T-cell (primary cell): Measurements from ENCODE around the gene NKAPL. TPM values are rescaled to one million over a fixed set of nuclear protein-coding genes. Genes with fewer than 3 reads are reported as not detected.
A peak's percentile ranks its signal among the peaks of the same experiment; 100 is the strongest.

Source experiments
- ATAC-seq, 4 experiments: fragments of 200-7000 bp in 3 of 4; fragments of 150-1000 bp in 1 of 4; cut with Tn5 transposase; replicated peaks in 1 of 4; 1 replicate in 3 of 4; 2 replicates in 1 of 4; pipeline ENCODE4 v1.10.0; 2021; ENCODE audit warnings: moderate library complexity in 3 of 4, mild to moderate bottlenecking in 2 of 4, moderate number of reproducible peaks in 1 of 4
- CTCF ChIA-PET, 2 donors: fragments of 300-600 bp; sonication (Branson Sonifier 250); formaldehyde crosslinking; loops; one replicate each; lab custom pipeline; 2022; ENCODE audit warnings: antibody characterized with exemption in 2 of 2; lab: Charles Lee
- POLR2A ChIA-PET, 2 donors: fragments of 300-600 bp; sonication (Branson Sonifier 250); formaldehyde crosslinking; loops; one replicate each; lab custom pipeline; 2022; ENCODE audit warnings: antibody characterized with exemption in 2 of 2; lab: Charles Lee
- DNase-seq, 35 experiments: peaks; one replicate each; pipeline versions ENCODE4 v3.0.0 to v3.0.0-alpha.2; 2013 to 2023
- H3K27ac ChIP-seq: one replicate; pipeline ENCODE4 v1.5.1; 2013; ENCODE audit warnings: low read length
- H3K27me3 ChIP-seq, 2 experiments: replicated peaks in 1 of 2; 1 replicate in 1 of 2; 2 replicates in 1 of 2; pipeline versions ENCODE4 v1.6.1 to v1.7.0; 2013; ENCODE audit warnings: low read length in 1 of 2, mixed read lengths in 1 of 2; ENCODE audit not compliant: control insufficient read depth in 2 of 2, insufficient read depth in 2 of 2; ENCODE audit errors: extremely low read depth in 1 of 2
- H3K36me3 ChIP-seq, 2 donors: 1 replicate in 1 of 2; 2 replicates in 1 of 2; pipeline versions ENCODE4 v1.6.1 to v1.7.0; 2013; ENCODE audit warnings: low read length in 1 of 2; ENCODE audit not compliant: control insufficient read depth in 2 of 2, insufficient read depth in 1 of 2; ENCODE audit errors: extremely low read depth in 1 of 2
- H3K4me1 ChIP-seq, 2 experiments: 1 replicate in 1 of 2; 2 replicates in 1 of 2; pipeline versions ENCODE4 v1.6.1 to v1.7.0; 2013; ENCODE audit warnings: low read length in 2 of 2, mixed read lengths in 1 of 2; ENCODE audit not compliant: insufficient read depth in 2 of 2, control insufficient read depth in 1 of 2; ENCODE audit errors: extremely low read depth in 1 of 2
- H3K4me3 ChIP-seq, 2 donors: 1 replicate in 1 of 2; 2 replicates in 1 of 2; pipeline versions ENCODE4 v1.5.1 to v1.7.0; 2013; ENCODE audit warnings: mild to moderate bottlenecking in 2 of 2, low read length in 1 of 2, moderate library complexity in 1 of 2; ENCODE audit not compliant: control insufficient read depth in 1 of 2; ENCODE audit errors: extremely low read depth in 1 of 2
- H3K9me3 ChIP-seq: 2 replicates; pipeline ENCODE4 v1.7.0; 2013
- H3K27ac Mint-ChIP-seq, 2 donors: one replicate each; pipeline ENCODE4 v1.8.0; 2020 to 2021; ENCODE audit warnings: mild to moderate bottlenecking in 2 of 2, mixed read lengths in 2 of 2
- H3K27me3 Mint-ChIP-seq, 2 donors: one replicate each; pipeline ENCODE4 v1.8.0; 2021 to 2022; ENCODE audit warnings: mixed read lengths in 2 of 2
- H3K36me3 Mint-ChIP-seq: one replicate; pipeline ENCODE4 v1.8.0; 2021; ENCODE audit warnings: mixed read lengths
- H3K4me1 Mint-ChIP-seq, 3 donors: one replicate each; pipeline ENCODE4 v1.8.0; 2020 to 2022; ENCODE audit warnings: mixed read lengths in 3 of 3, mild to moderate bottlenecking in 1 of 3
- H3K4me3 Mint-ChIP-seq, 3 donors: one replicate each; pipeline ENCODE4 v1.8.0; 2020 to 2022; ENCODE audit warnings: mild to moderate bottlenecking in 3 of 3, mixed read lengths in 3 of 3, moderate library complexity in 3 of 3
- H3K9me3 Mint-ChIP-seq, 3 donors: one replicate each; pipeline ENCODE4 v1.8.0; 2020 to 2022; ENCODE audit warnings: mixed read lengths in 3 of 3
- WGBS: methylation state at CpG from one replicate; pipeline ENCODE4 v1.1.5; 2013; ENCODE audit warnings: missing lambda C conversion rate; ENCODE audit not compliant: insufficient coverage; 5-methylcytosine and 5-hydroxymethylcytosine counted together
- total RNA-seq, 35 experiments: library from RNA in 6 of 35; stranded (reverse) in 6 of 35; fragments of 120-200 nt in 1 of 35; gene quantifications; one replicate each; pipeline versions ENCODE4 v1.2.1 to v1.2.4 and lab custom pipeline; 2013 to 2026

NKAPL gene
- under 1 TPM in 1 of 5 donors, not detected in 4; 0.32 TPM for total RNA-seq
- total RNA-seq (2013), result 0.07 TPM
- 0.08 to 1.0 (median 0.41) reads per million in 29 experiments for total RNA-seq (lab: John Stamatoyannopoulos, UW)

DNA sequence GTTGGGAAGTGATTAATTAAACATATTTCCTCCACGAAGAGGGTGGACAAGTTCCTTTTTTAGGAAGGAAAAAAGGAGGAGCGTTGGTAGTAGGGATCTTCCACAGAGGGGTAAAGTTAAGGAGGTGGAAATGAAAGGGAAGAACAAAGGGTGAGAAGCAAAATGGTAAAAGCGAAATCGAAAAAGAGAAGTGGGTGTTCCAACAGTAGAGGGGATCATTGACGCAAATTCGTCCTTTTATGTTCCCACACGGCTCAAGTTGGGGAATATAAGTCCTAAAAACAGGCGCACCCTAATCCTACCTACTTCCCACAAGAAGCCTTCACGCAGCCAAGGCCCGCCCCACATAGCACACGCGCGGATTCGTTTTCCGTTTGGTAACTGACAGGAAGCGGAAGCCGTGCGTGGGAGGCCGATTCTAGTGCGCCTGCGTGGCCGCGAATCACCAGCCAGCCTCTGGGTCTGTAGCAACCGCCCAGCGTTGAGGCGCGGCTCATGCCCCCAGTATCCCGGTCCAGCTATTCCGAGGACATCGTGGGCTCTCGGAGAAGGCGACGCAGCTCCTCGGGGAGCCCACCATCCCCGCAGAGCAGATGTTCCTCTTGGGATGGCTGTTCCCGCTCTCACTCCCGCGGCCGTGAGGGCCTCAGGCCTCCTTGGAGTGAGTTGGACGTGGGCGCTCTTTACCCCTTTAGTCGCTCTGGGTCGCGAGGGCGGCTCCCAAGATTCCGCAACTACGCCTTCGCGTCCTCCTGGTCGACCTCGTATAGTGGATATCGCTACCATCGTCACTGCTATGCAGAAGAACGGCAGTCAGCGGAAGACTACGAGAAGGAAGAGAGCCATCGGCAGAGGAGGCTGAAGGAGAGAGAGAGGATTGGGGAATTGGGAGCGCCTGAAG lies at the start of gene NKAPL:
Gene NKAPL, plus strand, starts transcription at position 421 of the 901 bp plus-strand sequence. Its CDS starts 75 bp downstream, at position 496.
- POLR2A ChIA-PET, result no interaction called here
- H3K27me3 Mint-ChIP-seq, result peaks cover 8 to 10% of the 10 kb centered on the region in 2 donors
- Histone ChIP-seq H3K4me3 (peak within 1 kb of the TSS in 1 of 2 donors; percentile 45), H3K9me3 (no peaks in the 10 kb centered on the region), H3K36me3 (no peaks in the 10 kb centered on the region), H3K4me1 (peaks cover under 1 to 6% of the 10 kb centered on the region in 2 experiments), H3K27me3 (peaks cover 0 to 17% of the 10 kb centered on the region in 2 experiments), H3K27ac (no peak within 1 kb of the TSS)
- H3K4me3 Mint-ChIP-seq, result peak within 1 kb of the TSS; percentile 34 to 50 (median 36)
- CTCF ChIA-PET, result interaction anchor here in 1 of 2 donors (1.2 kb wide), 1 partner anchor 8 kb away, joined by 4 read pairs; the partner anchor contains the start of gene ZSCAN26
- H3K4me1 Mint-ChIP-seq, result peaks cover 0 to 10% (median 10%) of the 10 kb centered on the region in 3 donors
- peak in 3 of 4 experiments; percentile 62 to 85 (median 68) for ATAC-seq
- H3K36me3 Mint-ChIP-seq, result peaks cover 7% of the 10 kb centered on the region
- peak in 33 of 35 experiments; percentile 10 to 61 (median 45) for DNase-seq
- peaks cover 0 to 5% (median 3%) of the 10 kb centered on the region in 3 donors for H3K9me3 Mint-ChIP-seq
- WGBS, result 74% methylated on average over 51 of the region's 58 CpGs
- peak within 1 kb of the TSS; percentile 39 to 58 for H3K27ac Mint-ChIP-seq

DNA sequence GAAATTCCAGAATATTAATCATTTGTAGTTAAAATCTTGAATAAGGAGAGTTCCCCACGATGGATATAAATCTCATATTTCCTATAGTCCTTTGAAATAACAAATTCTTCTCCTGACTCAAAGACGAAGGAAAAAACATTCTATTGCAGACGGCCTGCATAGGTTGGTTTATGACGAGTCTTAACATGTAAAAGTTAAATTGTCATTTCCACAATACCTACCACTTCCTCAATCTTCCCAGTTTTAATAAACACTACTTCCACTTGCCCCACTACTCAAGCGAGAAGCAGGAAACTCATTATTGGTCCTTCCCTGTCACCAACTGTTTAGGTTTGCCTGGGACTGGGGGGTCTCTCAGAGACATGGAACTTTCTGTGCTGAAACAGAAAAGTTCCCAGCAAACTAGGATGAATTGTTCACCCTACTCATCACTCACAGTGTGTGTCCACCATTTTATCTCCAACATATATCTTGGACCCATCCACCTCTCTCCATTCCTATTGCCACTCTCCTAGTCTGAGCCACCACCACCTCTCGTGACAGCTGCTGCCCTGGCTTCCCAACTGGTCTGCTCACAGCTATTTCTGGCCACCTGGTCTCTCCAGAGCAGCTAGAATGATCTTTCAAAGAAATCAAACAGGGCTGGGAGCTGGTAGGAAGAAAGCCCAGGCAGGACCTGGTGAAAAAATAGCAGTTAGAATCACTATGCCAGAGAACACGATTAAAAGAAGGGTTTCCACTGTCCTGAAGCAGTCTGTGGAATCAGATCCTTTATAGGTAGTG lies 49.2 kb upstream of the NKAPL start:
- peak overlapping the region in 1 of 2 donors; percentile 36 for H3K27ac Mint-ChIP-seq
- 80% methylated on average over 1 of the region's 7 CpGs for WGBS
- peaks cover 83 to 89% of the 10 kb centered on the region in 2 donors for H3K27me3 Mint-ChIP-seq
- no peak for ATAC-seq
- H3K36me3 Mint-ChIP-seq, result no peaks in the 10 kb centered on the region
- no peak for DNase-seq
- H3K4me3 Mint-ChIP-seq, result no peak overlapping the region
- ChIA-PET POLR2A (no interaction called here), CTCF (no interaction called here)
- H3K9me3 Mint-ChIP-seq, result peaks cover 4 to 19% (median 4%) of the 10 kb centered on the region in 3 donors
- Histone ChIP-seq H3K9me3 (peaks cover 6% of the 10 kb centered on the region), H3K36me3 (no peaks in the 10 kb centered on the region), H3K27ac (no peak overlapping the region), H3K4me3 (no peak overlapping the region), H3K4me1 (peaks cover 2 to 26% of the 10 kb centered on the region in 2 experiments), H3K27me3 (peaks cover 48% of the 10 kb centered on the region in 2 experiments)
- H3K4me1 Mint-ChIP-seq, result peaks cover 25 to 31% (median 27%) of the 10 kb centered on the region in 3 donors

DNA sequence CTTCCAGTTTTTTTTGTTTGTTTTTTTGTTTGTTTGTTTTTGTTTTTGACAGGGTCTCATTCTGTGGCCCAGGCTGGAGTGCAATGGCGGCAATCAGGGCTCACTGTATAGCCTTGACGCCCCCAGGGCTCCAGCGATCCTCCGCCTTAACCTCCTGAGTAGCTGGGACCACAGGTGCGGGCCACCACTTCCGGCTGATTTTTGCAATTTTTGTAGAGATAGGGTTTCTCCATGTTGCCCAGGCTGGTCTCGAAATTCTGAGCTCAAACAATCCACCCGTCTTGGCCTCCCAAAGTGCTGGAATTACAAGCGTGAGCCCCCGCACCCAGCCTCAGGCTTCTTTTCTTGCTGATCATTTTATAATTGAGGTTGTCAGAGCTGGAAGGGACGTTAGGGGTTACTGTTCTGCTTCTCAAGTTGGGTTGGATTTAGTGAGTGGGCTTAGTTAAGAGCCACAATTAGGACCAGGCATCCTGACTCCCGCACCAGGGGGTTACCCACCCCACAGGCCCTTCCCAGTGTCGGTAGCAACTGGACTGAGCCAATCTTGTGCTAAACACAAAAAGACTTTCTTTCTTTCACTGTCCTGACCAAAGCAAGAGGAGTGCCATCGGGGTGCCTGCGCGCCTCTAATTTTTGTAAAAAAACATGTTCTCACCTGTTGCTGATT lies 47.1 kb upstream of the NKAPL start:
- peaks cover 2 to 26% of the 10 kb centered on the region in 2 experiments for H3K4me1 ChIP-seq
- H3K36me3 ChIP-seq, result no peaks in the 10 kb centered on the region
- H3K9me3 ChIP-seq, result peaks cover 6% of the 10 kb centered on the region
- peaks cover 46 to 63% of the 10 kb centered on the region in 2 experiments for H3K27me3 ChIP-seq
- Mint-ChIP-seq H3K4me3 (peak overlapping the region in 2 of 3 donors; percentile 3 to 6), H3K4me1 (peaks cover 25 to 31% (median 27%) of the 10 kb centered on the region in 3 donors), H3K36me3 (no peaks in the 10 kb centered on the region), H3K9me3 (peaks cover 0 to 5% (median 0%) of the 10 kb centered on the region in 3 donors), H3K27ac (peak overlapping the region; percentile 19 to 32), H3K27me3 (peaks cover 82 to 92% of the 10 kb centered on the region in 2 donors)
- H3K4me3 ChIP-seq, result no peak overlapping the region
- peak in 2 of 4 experiments; percentile 39 to 42 for ATAC-seq
- WGBS, result 9% methylated on average over 7 of the region's 16 CpGs
- no peak overlapping the region for H3K27ac ChIP-seq
- ChIA-PET POLR2A (no interaction called here), CTCF (no interaction called here)
- peak in 1 of 35 experiments; percentile 24 for DNase-seq

DNA sequence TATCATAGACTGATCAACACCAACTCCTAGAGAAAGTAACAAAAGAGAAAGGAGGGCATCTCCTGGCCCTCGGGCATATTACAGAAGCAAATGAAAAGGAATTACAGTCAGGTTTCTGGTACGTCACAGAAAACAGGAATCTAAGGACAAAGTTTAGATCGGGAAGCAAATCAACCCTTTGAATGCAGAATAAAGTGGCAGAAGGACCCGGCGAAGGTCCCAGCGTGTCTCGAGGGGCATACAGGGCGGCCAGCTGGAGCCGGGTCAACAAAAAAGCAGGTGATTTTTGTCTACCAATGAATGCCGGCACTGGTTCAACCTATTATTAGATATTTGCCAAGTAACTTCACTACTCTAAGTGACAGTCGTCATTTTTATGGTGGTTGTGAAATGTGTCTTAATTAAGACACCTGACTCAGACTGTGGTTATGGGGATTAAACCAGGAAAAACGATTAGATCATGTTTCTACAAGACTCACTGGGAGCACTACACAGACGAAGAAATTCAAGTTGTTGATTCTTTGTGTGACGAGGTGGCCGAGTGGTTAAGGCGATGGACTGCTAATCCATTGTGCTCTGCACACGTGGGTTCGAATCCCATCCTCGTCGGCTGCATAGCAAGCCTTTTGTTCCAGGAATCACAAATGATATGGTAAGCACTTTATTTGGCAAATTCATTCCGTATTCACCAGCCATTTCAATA lies 46.4 kb upstream of the NKAPL start:
- Mint-ChIP-seq H3K4me3 (peak overlapping the region in 2 of 3 donors; percentile 3 to 6), H3K9me3 (no peaks in the 10 kb centered on the region), H3K27me3 (peaks cover 78 to 92% of the 10 kb centered on the region in 2 donors), H3K27ac (no peak overlapping the region), H3K36me3 (no peaks in the 10 kb centered on the region), H3K4me1 (peaks cover 20 to 25% (median 22%) of the 10 kb centered on the region in 3 donors)
- ChIA-PET POLR2A (no interaction called here), CTCF (no interaction called here)
- 1% methylated on average over 15 of the region's 21 CpGs for WGBS
- peaks cover 2 to 20% of the 10 kb centered on the region in 2 experiments for H3K4me1 ChIP-seq
- H3K4me3 ChIP-seq, result peak overlapping the region in 1 of 2 donors; percentile 27
- no peak overlapping the region for H3K27ac ChIP-seq
- H3K27me3 ChIP-seq, result peaks cover 40 to 61% of the 10 kb centered on the region in 2 experiments
- peak in 1 of 35 experiments; percentile 17 for DNase-seq
- no peaks in the 10 kb centered on the region for H3K36me3 ChIP-seq
- peak in 1 of 4 experiments; percentile 40 for ATAC-seq
- H3K9me3 ChIP-seq, result peaks cover 6% of the 10 kb centered on the region

DNA sequence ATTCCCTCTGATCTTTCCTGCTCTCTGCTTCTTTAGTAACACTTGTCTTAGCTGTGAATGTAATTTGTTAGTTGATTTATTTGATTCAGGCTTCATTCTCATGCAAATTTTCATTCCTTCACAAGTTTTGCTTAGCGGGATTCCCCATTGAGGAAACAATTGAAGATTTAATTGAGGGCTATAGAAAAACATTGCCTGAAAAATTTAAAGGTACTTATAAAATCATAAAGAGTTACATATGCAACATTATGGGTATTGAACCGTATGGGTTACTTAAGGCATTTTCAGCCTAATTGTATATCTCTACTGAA lies 45.9 kb upstream of the NKAPL start:
- Histone ChIP-seq H3K4me1 (peaks cover 2 to 17% of the 10 kb centered on the region in 2 experiments), H3K27ac (no peak overlapping the region), H3K36me3 (no peaks in the 10 kb centered on the region), H3K9me3 (peaks cover 6% of the 10 kb centered on the region), H3K27me3 (peaks cover 37 to 61% of the 10 kb centered on the region in 2 experiments), H3K4me3 (no peak overlapping the region)
- Mint-ChIP-seq H3K4me1 (peaks cover 19 to 20% (median 20%) of the 10 kb centered on the region in 3 donors), H3K27ac (no peak overlapping the region), H3K27me3 (peaks cover 78 to 92% of the 10 kb centered on the region in 2 donors), H3K9me3 (no peaks in the 10 kb centered on the region), H3K4me3 (no peak overlapping the region), H3K36me3 (no peaks in the 10 kb centered on the region)
- POLR2A ChIA-PET, result no interaction called here
- no CpG with 5 or more reads among the region's 2 CpGs for WGBS
- CTCF ChIA-PET, result no interaction called here
- DNase-seq (no peak), ATAC-seq (no peak)
